ENCODE measurements around the gene PLCXD1. TPM values are rescaled to one million over a fixed set of nuclear protein-coding genes. Genes with fewer than 3 reads are reported as not detected.

PLCXD1 gene
- total RNA-seq, 1 donor from 2014 or later: 28.7 TPM

DNA sequence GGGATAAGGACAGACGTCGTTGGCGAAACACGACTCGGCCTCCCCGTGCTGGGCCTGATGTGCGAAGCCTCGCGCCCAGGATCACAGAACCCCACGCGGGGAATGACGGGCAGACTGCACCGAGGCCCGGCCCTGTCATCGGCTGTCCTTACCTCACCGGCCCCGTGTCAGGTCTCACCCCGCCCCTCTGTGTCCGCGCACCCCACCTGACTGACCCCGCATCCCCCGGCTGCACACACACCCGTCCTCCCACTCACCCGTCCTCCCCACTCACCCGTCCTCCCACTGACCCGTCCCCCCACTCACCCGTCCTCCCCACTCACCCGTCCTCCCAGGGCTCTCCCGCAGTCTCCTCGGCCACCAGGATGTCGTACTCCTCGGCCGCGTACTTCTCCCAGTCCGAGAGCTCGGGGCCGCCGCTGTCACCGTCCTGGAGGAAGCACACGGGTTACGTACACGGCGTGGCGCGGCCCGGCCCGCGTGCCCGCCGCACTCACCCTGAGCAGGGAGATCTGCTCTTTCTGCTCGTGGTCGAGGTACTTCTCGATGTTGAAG is 57.2 kb downstream of the PLCXD1 start:
- H3K4me3 ChIP-seq (ENCODE audit: low read depth, low read length): no peak overlapping the region
- DNase-seq (ENCODE audit: low read depth): no peak
- TF ChIP-seq, protein P1, sequence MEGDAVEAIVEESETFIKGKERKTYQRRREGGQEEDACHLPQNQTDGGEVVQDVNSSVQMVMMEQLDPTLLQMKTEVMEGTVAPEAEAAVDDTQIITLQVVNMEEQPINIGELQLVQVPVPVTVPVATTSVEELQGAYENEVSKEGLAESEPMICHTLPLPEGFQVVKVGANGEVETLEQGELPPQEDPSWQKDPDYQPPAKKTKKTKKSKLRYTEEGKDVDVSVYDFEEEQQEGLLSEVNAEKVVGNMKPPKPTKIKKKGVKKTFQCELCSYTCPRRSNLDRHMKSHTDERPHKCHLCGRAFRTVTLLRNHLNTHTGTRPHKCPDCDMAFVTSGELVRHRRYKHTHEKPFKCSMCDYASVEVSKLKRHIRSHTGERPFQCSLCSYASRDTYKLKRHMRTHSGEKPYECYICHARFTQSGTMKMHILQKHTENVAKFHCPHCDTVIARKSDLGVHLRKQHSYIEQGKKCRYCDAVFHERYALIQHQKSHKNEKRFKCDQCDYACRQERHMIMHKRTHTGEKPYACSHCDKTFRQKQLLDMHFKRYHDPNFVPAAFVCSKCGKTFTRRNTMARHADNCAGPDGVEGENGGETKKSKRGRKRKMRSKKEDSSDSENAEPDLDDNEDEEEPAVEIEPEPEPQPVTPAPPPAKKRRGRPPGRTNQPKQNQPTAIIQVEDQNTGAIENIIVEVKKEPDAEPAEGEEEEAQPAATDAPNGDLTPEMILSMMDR (conservative IDR thresholded peaks at IDR 0.05; ENCODE audit: low read depth, low read length): no peak

- TF ChIP-seq, protein P1 (conservative IDR thresholded peaks at IDR 0.05; ENCODE audit: low read depth, low read length): no peak
- no peak for DNase-seq (ENCODE audit: low read depth)
- no peak overlapping the region for H3K4me3 ChIP-seq (ENCODE audit: low read depth, low read length)
These were observed 57.7 kb downstream of the PLCXD1 start for GRCh38 chrX:338836-339400.

DNA sequence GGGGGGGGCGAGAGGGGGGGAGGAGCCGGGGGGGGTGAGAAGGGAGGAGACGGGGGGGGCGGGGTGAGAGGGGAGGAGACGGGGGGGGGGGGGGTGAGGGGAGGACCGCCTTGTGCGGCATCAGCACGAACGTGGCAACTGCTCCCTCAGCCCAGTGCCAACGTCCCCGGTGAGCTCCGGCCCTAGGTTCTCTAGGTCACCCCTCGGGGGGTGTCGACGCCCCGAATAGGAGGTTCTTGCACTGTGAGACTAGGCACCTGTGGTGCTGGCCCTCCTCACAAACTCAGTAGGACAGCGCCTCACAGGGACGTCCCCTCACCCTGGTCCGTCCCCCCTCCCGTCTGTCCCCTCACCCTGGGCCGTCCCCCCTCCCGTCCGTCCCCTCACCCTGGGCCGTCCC is 58.9 kb downstream of the PLCXD1 start:
- no peak for DNase-seq (ENCODE audit: low read depth)
- no peak overlapping the region for H3K4me3 ChIP-seq (ENCODE audit: low read depth, low read length)
- TF ChIP-seq, protein P1 (conservative IDR thresholded peaks at IDR 0.05; ENCODE audit: low read depth, low read length): no peak

DNA sequence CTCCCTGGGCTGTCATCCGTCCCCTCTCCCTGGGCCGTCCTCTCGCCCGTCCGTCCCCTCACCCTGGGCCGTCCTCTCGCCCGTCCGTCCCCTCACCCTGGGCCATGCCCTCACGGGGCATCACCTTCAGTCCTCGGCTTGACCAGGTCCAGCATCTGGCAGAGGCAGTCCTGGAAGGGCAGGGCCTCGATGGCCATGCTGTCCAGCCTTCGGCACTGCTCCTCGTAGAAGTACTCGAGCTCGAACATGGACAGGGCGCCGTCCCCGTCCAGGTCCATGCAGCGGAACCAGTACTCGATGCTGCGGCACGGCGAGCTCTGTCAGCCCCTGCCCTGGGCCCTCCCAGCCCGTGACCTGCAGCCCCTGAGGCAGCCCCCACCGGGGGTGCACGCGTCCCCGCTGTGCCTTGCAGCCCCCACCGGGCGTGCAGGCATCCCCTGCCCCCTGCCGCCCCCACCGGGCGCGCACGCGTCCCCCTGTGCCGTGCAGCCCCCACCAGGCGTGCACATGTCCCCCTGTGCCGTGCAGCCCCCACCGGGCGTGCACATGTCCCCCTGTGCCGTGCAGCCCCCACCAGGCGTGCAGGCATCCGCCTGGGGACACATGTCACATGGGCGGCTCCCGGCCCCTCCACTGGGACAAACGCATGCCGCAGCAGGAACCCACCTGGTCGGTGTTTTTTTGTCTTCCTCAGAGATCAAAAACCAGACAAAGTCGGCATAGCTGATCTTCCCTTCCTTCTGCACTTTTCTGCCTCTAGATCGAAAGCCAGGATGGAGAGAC is 59.7 kb downstream of the PLCXD1 start:
- H3K4me3 ChIP-seq (ENCODE audit: low read depth, low read length): no peak overlapping the region
- no peak for DNase-seq (ENCODE audit: low read depth)
- TF ChIP-seq, protein P1 (conservative IDR thresholded peaks at IDR 0.05; ENCODE audit: low read depth, low read length): no peak

DNA sequence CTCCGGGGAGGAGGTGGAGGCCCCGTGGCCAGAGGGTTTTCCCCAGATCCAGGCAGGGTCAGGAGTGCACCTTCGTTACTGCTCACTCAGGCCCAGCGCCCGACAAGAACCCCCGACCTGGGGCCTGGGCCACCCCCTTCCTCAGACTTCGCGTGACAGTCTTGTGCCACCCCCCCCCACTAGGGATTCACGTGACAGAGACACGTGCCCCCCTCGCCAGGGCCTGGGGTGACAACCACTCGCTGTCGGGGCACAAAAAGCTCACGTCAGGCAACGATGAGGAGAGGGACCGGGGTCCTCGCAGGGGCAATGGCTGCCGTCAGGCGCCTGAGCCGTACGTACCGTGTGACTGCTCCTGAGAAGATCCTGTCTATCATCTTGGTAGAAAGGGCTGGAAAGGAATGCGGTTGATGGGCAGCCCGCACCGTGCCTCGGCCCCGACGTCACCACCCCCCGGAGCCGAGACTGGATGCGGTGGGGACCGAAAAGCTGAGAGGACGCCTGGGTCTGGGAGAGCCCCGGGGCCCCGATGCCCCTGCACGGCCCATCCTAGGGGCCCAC is 60.4 kb downstream of the PLCXD1 start:
- TF ChIP-seq, protein P1 (conservative IDR thresholded peaks at IDR 0.05; ENCODE audit: low read depth, low read length): no peak
- DNase-seq (ENCODE audit: low read depth): no peak
- H3K4me3 ChIP-seq (ENCODE audit: low read depth, low read length): no peak overlapping the region

DNA sequence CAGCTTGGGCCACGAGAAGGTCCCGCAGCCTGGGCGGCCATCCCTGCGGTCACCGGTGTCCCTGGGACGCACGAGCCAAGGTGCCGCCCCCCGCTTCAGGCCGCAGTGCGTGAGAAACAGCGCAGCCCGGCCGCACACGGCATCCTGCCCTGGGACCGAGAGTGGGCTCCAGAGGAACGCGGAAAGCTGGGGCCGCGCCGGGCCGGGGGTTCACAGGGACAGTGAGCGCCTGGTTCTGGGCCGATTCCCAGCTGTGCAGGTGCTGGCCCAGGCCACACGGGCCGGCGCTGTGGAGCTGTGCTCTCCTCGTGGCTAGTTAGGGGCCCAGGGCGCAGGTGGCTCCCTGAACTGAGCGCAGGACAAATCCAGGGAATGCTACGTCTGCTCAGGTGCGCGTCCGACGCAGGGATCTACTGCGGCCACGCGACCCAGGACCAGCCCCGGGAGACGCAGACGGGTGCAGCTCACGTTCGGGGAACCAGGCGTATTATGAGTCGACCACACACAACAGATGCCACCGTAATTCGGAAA is 63.3 kb downstream of the PLCXD1 start:
- no peak overlapping the region for H3K4me3 ChIP-seq (ENCODE audit: low read depth, low read length)
- TF ChIP-seq, protein P1 (conservative IDR thresholded peaks at IDR 0.05; ENCODE audit: low read depth, low read length): no peak
- DNase-seq (ENCODE audit: low read depth): no peak

Data from epithelial cell of proximal tubule (primary cell).